Loucy (cell line): ENCODE results near the gene OR4K2.

Experiments used
- EZH2phosphoT487 ChIP-seq: fragments of 200-600 bp; IDR thresholded peaks from 2 replicates; pipeline ENCODE4 v1.6.1; 2018; ENCODE audit warnings: antibody characterized with exemption, mild to moderate bottlenecking, moderate library complexity, borderline replicate concordance
- TF ChIP-seq, protein P1 (sequence below): fragments of 200-600 bp; sonication (generic); conservative IDR thresholded peaks from 2 replicates; pipeline ENCODE4 v1.5.1; 2014; ENCODE audit warnings: mild to moderate bottlenecking, antibody characterized with exemption, low read length

DNA sequence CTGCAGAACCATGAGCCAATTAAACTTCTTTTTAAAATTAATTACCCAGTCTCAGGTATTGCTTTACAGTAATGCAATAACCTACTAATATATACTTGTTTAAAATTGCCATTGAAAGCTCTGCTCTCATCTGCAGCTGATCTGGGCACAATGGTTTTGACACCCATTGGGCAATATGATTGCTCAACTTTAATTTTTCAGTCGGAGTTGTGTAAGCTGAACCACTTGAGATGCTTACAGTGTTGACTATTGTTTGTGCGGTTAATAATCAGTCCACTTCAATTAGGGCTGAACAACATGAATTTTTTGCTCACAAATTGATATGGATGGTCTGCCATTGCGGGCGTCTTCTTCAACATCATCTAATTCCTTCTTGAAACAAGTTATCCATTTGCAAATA, 27.5 kb downstream of the OR4K2 start:
- TF ChIP-seq, protein P1, sequence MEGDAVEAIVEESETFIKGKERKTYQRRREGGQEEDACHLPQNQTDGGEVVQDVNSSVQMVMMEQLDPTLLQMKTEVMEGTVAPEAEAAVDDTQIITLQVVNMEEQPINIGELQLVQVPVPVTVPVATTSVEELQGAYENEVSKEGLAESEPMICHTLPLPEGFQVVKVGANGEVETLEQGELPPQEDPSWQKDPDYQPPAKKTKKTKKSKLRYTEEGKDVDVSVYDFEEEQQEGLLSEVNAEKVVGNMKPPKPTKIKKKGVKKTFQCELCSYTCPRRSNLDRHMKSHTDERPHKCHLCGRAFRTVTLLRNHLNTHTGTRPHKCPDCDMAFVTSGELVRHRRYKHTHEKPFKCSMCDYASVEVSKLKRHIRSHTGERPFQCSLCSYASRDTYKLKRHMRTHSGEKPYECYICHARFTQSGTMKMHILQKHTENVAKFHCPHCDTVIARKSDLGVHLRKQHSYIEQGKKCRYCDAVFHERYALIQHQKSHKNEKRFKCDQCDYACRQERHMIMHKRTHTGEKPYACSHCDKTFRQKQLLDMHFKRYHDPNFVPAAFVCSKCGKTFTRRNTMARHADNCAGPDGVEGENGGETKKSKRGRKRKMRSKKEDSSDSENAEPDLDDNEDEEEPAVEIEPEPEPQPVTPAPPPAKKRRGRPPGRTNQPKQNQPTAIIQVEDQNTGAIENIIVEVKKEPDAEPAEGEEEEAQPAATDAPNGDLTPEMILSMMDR: no peak
- TF ChIP-seq EZH2phosphoT487: no peak
